GM19328 (cell line): ENCODE results near the gene MPHOSPH10.
"Not testable (repeated sequence)": the region's sequence is repeated elsewhere in the genome, so short reads cannot be mapped to it uniquely, and the experiment has no call there.

Source experiments
- ATAC-seq: cut with Tn5 transposase; IDR thresholded peaks from one replicate; pipeline ENCODE4 v1.9.1; 2021; ENCODE audit warnings: mild to moderate bottlenecking, moderate library complexity; ENCODE audit not compliant: unreplicated experiment

Gene MPHOSPH10

GRCh38 chr2:71122387-71123298 is 7.8 kb upstream of the MPHOSPH10 start:
- no peak for ATAC-seq

- ATAC-seq, result no peak
Measured at GRCh38 chr2:71125506-71126294, 4.7 kb upstream of the MPHOSPH10 start.

GRCh38 chr2:71126957-71127356 is 3.5 kb upstream of the MPHOSPH10 start:
- ATAC-seq, result no peak

GRCh38 chr2:71129114-71129901 is 1.1 kb upstream of the MPHOSPH10 start:
- ATAC-seq, result no peak

GRCh38 chr2:71129902-71130151 is 607 bp upstream of the MPHOSPH10 start:
- peak; percentile 40 for ATAC-seq

- no peak for ATAC-seq
Measured at GRCh38 chr2:71130905-71131244, 441 bp downstream of the MPHOSPH10 start.

GRCh38 chr2:71131387-71132166 is 1.1 kb downstream of the MPHOSPH10 start:
- not testable (repeated sequence) for ATAC-seq

- ATAC-seq, result no peak
Measured at GRCh38 chr2:71133603-71134002, 3.2 kb downstream of the MPHOSPH10 start.

GRCh38 chr2:71136174-71136573 is 5.7 kb downstream of the MPHOSPH10 start:
- ATAC-seq, result no peak

GRCh38 chr2:71143782-71144181 is 13.3 kb downstream of the MPHOSPH10 start:
- ATAC-seq, result no peak

- ATAC-seq, result no peak
Measured at GRCh38 chr2:71148506-71149063, 18.2 kb downstream of the MPHOSPH10 start.

- ATAC-seq, result no peak
Measured at GRCh38 chr2:71150082-71150816, 19.8 kb downstream of the MPHOSPH10 start.

- no peak for ATAC-seq
Measured at GRCh38 chr2:71151620-71152019, 21.2 kb downstream of the MPHOSPH10 start.

GRCh38 chr2:71153585-71154224 is 23.3 kb downstream of the MPHOSPH10 start:
- no peak for ATAC-seq

- ATAC-seq, result no peak
Measured at GRCh38 chr2:71154279-71154678, 23.8 kb downstream of the MPHOSPH10 start.

GRCh38 chr2:71154798-71155197 is 24.4 kb downstream of the MPHOSPH10 start:
- peak; percentile 57 for ATAC-seq

- no peak for ATAC-seq
Measured at GRCh38 chr2:71155846-71156245, 25.4 kb downstream of the MPHOSPH10 start.

GRCh38 chr2:71156573-71156972 is 26.1 kb downstream of the MPHOSPH10 start:
- no peak for ATAC-seq

GRCh38 chr2:71157124-71157793 is 26.8 kb downstream of the MPHOSPH10 start:
- ATAC-seq, result no peak
